ENCODE results near the gene CWC22. TPM values are rescaled to one million over a fixed set of nuclear protein-coding genes. Genes with fewer than 3 reads are reported as not detected.

The CWC22 gene
- total RNA-seq, 2 experiments from 2014 or later = 22.2 to 23.0 TPM

DNA sequence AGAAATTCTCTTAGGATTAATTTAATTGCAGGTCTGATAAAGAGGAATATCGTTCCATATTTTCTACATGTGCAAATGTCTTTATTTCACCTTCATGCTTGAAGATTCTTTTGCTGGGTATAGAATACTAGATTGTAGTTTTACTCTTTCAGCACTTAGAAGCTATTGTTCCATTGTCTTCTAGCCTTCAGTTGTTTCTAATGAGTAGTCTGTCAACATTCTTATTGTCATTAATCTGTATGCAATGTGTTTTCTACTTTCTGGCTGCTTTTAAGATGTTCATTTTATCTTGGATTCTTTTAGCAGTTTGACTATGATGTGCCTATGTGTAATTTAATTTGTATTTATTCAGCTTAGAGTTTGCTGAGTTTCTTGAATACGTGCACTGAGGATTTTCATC is 81.4 kb downstream of the CWC22 start:
- Mint-ChIP-seq H3K27ac (no peak overlapping the region), H3K36me3 (no peaks in the 10 kb centered on the region), H3K27me3 (no peaks in the 10 kb centered on the region), H3K9me3 (peaks cover 9% of the 10 kb centered on the region), H3K4me1 (no peaks in the 10 kb centered on the region), H3K4me3 (no peak overlapping the region)
- ATAC-seq (ENCODE audit: low read depth) (no peak), DNase-seq (no peak)
- POLR2A ChIA-PET = no interaction called here

DNA sequence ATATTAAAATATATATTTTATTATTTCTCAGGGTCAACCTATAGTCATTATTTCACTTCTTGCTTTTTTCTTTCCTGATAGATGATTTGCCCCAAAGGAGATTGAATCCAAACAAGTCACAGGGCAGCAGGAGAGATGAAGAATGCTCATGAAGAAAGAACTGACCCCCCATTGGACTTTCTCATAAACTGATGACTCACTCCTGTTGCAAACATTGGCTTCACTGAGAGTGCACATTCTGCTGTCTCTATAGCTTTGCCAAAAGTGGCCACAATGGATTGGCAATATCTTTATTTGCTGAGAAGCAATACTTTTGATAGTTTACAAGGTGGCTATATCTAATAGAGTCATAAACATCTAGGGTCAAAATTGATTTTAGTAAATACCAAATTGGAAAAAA is 89.8 kb downstream of the CWC22 start:
- no peak for DNase-seq
- ATAC-seq (ENCODE audit: low read depth) = no peak
- Mint-ChIP-seq H3K27ac (no peak overlapping the region), H3K4me3 (no peak overlapping the region), H3K9me3 (no peaks in the 10 kb centered on the region), H3K4me1 (no peaks in the 10 kb centered on the region), H3K27me3 (no peaks in the 10 kb centered on the region), H3K36me3 (no peaks in the 10 kb centered on the region)
- POLR2A ChIA-PET = no interaction called here

DNA sequence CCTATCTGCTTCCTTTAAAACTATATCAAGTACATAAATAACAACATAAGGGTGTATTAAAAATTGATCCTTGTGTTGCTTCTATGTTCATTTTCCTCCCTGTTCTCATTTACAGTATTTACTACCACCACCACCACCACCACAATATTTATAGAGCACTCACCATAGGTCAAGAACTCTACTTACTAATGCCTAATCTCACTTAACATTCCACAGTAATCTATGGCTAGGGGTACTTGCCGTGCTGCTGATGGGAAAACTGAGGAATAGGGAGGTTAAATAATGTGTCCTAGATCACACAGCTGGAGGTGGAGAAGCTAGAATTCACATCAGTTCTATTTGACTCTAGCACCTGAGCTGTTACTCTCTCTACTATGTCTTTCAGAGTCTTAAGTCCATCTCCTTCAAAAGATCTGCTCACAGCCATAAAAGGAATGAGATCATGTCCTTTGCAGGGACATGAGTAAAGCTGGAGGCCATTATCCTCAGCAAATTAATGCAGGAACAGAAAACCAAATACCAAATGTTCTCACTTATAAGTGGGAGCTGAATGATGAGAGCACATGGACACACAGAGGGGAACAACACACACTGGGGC is 91.6 kb downstream of the CWC22 start:
- ATAC-seq (ENCODE audit: low read depth) = no peak
- Mint-ChIP-seq H3K4me1 (no peaks in the 10 kb centered on the region), H3K36me3 (no peaks in the 10 kb centered on the region), H3K9me3 (no peaks in the 10 kb centered on the region), H3K27ac (no peak overlapping the region), H3K4me3 (no peak overlapping the region), H3K27me3 (no peaks in the 10 kb centered on the region)
- no peak for DNase-seq
- POLR2A ChIA-PET = no interaction called here

DNA sequence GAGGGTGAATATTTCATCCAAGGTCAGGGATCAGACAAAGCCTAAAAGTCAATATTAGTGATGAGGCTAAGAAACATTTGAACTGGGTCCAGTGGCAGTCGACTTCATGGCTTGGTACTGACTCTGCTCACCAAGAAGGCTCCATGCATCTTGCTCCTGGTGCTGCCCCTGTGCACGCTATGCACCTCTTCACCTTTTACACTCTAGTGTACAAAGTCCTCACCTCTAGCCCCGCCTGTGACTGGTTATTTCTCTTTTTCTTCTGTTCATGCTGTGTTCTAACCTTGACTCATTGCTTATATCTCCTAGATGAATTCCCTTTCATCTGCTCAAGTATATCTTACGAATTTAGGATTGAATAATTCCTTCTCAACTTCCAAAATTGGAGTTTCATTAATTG is 93.3 kb downstream of the CWC22 start:
- POLR2A ChIA-PET = no interaction called here
- no peaks in the 10 kb centered on the region for H3K4me1 Mint-ChIP-seq
- no peak overlapping the region for H3K4me3 Mint-ChIP-seq
- no peak overlapping the region for H3K27ac Mint-ChIP-seq
- no peaks in the 10 kb centered on the region for H3K9me3 Mint-ChIP-seq
- DNase-seq (no peak), ATAC-seq (ENCODE audit: low read depth) (no peak)
- H3K27me3 Mint-ChIP-seq = no peaks in the 10 kb centered on the region
- H3K36me3 Mint-ChIP-seq = no peaks in the 10 kb centered on the region

DNA sequence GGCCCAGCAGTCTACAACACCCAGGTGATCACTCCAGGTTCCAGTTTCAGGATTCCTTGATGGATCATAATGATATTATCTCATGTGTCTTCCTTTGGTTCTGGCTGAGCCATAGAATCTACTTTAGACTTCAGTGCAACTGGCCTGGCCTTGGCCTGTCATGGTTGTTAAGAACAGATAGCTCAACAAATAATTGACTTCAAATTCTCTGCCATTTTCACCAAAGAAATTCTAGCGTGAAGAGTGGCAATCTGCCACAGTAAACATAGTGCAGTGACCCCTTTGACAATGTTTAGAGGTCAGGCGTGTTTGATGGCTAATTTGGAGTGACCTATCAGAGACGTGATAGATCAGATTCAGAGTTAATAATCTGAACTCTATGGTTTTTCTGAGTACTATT is 95.5 kb downstream of the CWC22 start:
- DNase-seq (no peak), ATAC-seq (ENCODE audit: low read depth) (no peak)
- POLR2A ChIA-PET = no interaction called here
- H3K27me3 Mint-ChIP-seq = no peaks in the 10 kb centered on the region
- no peak overlapping the region for H3K27ac Mint-ChIP-seq
- no peaks in the 10 kb centered on the region for H3K9me3 Mint-ChIP-seq
- no peak overlapping the region for H3K4me3 Mint-ChIP-seq
- H3K36me3 Mint-ChIP-seq = no peaks in the 10 kb centered on the region
- no peaks in the 10 kb centered on the region for H3K4me1 Mint-ChIP-seq

DNA sequence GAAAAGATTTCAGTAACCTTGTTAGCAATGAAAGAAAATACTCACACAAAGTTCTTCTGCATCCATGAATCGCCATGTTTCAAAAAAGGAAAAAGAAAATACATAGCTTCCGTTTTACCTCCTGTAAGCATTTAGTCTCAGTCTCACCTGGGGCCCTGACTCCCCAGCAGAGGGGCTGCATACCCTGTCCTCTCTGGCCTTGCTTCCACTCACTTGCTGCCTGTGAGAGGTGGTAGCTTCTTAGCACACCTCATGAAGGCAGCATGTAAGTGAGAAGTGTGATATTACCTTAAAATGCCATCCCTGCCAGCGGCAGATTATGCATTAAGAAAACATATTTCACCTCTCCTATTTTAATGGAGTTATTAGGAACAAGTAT is 96.4 kb downstream of the CWC22 start:
- ATAC-seq (ENCODE audit: low read depth) = no peak
- Mint-ChIP-seq H3K4me3 (no peak overlapping the region), H3K27me3 (no peaks in the 10 kb centered on the region), H3K27ac (no peak overlapping the region), H3K9me3 (no peaks in the 10 kb centered on the region), H3K36me3 (no peaks in the 10 kb centered on the region), H3K4me1 (no peaks in the 10 kb centered on the region)
- POLR2A ChIA-PET = no interaction called here
- DNase-seq = no peak

DNA sequence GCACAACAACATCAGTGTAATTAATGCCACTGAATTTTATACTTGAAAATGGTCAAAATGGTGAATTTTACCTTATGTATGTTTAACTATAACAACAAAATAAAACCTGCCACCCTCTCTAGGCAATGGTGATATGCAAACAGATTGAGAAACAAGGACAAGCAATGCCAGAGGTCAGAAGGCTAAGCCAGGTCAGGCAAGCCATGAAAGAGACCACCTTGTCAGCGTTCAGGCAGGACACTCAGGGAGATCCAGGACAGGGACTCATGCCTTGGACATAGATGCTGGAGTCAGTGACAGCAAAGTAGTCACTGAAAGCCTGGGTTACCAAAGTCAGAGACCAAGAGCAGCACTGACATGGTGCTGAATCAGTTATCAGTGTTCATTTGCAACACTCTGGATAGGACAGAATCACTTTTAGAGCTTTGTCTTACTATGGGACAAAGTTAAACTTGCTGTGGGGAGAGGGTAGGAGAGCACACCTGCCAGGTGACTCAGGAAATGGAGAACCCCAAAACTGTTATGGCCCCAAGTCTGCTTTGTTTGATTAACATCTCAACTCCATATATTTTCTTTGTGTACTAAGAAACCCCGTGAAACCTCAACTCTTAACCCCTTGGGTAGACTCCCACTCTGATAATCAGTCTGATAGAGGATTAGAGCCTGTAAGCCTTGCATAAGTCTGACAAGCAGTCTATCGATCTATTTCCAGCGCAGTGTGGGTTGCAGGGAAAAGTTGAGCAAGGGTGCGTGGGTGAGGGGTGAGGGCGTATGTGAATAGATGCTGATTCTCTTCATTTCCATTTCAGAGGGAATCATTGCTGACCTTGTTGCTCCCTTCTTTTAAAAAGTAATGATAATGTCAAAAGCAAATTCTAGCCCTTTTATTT is 97.0 kb downstream of the CWC22 start:
- Mint-ChIP-seq H3K9me3 (no peaks in the 10 kb centered on the region), H3K4me1 (no peaks in the 10 kb centered on the region), H3K27ac (no peak overlapping the region), H3K27me3 (no peaks in the 10 kb centered on the region), H3K36me3 (no peaks in the 10 kb centered on the region), H3K4me3 (no peak overlapping the region)
- no peak for DNase-seq
- no peak for ATAC-seq (ENCODE audit: low read depth)
- POLR2A ChIA-PET = interaction anchor here (0.6 kb wide), 1 partner anchor 48 kb away, joined by 4 read pairs; no protein-coding TSS in a partner anchor

DNA sequence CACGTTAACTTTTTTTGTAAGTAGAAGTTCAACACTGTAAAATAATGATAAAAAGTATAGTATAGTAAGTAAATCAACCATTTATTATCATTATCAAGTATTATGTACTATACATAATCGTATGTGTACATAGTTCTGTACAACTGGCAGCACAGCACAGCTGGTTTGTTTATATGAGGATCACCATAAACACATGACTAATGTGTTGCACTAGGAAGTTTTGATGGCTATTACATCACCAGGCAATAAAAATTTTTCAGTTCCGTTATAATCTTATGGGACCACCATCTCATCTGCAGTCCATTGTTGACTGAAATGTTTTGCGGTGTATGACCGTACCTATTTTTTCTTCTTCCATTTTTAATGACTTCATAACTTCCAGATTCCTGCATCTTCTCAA is 106.4 kb downstream of the CWC22 start:
- Mint-ChIP-seq H3K27ac (no peak overlapping the region), H3K9me3 (no peaks in the 10 kb centered on the region), H3K4me1 (no peaks in the 10 kb centered on the region), H3K27me3 (peaks cover 6% of the 10 kb centered on the region), H3K36me3 (no peaks in the 10 kb centered on the region), H3K4me3 (no peak overlapping the region)
- DNase-seq (no peak), ATAC-seq (ENCODE audit: low read depth) (no peak)
- POLR2A ChIA-PET = no interaction called here

DNA sequence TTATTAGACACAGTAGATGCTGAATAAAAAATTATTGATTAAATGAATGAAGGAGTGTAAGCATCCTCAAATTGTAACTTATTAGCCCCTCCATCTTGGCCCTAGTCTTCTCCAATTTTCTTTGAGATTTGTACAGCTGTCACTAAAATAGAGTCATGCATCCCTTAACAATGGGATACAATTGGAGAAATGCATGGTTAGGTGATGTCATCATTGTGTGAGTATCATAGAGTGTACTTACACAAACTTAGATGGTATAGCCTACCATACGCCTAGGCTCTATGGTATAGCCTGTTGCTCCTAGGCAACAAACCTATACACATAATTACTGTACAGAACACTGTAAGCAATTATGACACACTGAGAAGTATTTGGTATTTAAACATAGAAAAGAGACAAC is 107.4 kb downstream of the CWC22 start:
- no peak overlapping the region for H3K27ac Mint-ChIP-seq
- no peak overlapping the region for H3K4me3 Mint-ChIP-seq
- H3K4me1 Mint-ChIP-seq = no peaks in the 10 kb centered on the region
- POLR2A ChIA-PET = no interaction called here
- no peaks in the 10 kb centered on the region for H3K36me3 Mint-ChIP-seq
- DNase-seq = no peak
- ATAC-seq (ENCODE audit: low read depth) = no peak
- peaks cover 3% of the 10 kb centered on the region for H3K27me3 Mint-ChIP-seq
- no peaks in the 10 kb centered on the region for H3K9me3 Mint-ChIP-seq

DNA sequence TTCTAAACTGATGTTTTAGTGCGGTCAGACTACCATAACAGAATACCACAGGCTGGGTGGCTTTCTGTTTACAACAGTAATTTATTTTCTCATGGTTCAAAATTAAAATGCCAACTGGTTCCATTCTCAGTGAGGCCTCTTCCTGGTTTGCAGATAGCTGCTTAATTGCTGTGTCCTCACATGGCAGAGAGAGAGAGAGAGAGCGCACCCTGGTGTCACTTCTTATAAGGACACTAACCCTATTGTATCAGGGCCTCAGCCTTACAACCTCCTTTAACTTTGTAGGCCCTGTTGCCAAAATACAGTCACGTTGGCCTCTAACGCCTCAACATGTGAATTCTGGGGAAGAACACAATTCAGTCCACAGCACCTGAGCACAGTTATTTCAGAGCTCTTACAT is 108.2 kb downstream of the CWC22 start:
- peak; percentile 58 for ATAC-seq (ENCODE audit: low read depth)
- no peaks in the 10 kb centered on the region for H3K9me3 Mint-ChIP-seq
- H3K36me3 Mint-ChIP-seq = no peaks in the 10 kb centered on the region
- H3K4me1 Mint-ChIP-seq = no peaks in the 10 kb centered on the region
- POLR2A ChIA-PET = no interaction called here
- peaks cover 2% of the 10 kb centered on the region for H3K27me3 Mint-ChIP-seq
- no peak overlapping the region for H3K4me3 Mint-ChIP-seq
- DNase-seq = no peak
- H3K27ac Mint-ChIP-seq = no peak overlapping the region

Other genes starting within 250 kb of the CWC22 start
- gene ZNF385B, start 145.7 kb downstream of the CWC22 start, total RNA-seq = not detected